Embryonic facial prominence (tissue), 1 donor: ENCODE data around the gene MYBBP1A.

Experiments
- DNase-seq: peaks from one replicate; pipeline ENCODE4 v3.0.0-alpha.2; 2016; ENCODE audit errors: extremely low spot score

The MYBBP1A gene

DNA sequence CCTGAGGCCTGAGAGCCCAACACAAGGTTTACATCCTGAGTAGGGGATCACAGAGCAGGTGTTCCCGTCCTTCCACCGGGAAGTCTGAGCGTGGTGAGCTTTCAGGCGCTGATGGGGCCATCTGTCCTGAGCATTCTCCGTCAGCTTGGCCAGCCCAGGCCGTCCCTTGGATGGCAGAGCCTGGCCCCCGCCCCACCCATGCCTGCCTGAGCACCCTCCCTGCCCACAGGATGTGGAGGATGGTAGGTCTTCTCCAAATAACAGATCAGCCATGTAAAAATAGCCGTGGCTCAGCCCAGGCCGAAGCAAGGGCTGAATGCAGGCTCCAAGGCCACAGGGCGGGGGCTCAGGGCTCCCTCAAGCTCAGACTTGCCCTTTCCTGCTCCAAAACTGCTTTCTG, 36.3 kb downstream of the MYBBP1A start:
- DNase-seq: no peak

DNA sequence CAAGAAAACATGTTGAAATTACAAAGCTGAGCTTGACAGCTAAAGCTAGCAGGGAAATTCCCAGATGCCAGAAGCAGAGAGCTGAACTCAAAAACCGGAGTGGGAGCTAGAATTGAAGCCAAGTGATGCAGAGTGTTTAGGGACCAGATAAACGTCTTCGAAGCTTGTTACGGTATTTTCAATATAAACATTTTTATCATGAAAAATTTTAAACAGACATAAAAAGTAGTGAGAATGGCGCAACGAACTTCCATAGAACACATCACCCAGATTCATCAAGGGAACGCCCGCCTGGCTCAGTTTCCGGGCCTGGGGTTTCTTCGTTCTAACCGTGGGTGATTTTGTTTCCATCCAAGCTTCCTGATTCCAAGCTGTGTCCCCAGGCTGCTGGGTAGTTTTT, 38.4 kb downstream of the MYBBP1A start:
- DNase-seq: no peak

DNA sequence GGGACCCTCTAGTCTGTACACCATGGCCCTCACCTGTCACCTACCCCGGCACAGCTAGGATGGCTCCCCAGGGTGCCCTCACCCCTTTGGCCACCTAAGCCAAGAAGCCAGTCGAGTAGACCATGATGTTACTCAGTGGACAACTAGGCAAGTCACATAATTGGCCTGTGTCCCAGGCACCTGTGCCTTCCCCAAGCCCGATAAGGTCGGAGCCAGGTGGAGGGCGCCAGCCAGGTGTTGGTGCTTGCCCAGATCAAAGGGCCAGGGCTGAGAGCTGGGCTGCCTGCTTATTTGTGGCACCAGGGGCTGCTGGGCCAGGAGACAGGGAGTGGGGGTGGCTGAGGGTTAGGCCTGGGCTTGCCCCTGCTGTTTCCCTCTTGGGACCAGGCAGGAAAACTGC, 39.7 kb downstream of the MYBBP1A start:
- no peak for DNase-seq

DNA sequence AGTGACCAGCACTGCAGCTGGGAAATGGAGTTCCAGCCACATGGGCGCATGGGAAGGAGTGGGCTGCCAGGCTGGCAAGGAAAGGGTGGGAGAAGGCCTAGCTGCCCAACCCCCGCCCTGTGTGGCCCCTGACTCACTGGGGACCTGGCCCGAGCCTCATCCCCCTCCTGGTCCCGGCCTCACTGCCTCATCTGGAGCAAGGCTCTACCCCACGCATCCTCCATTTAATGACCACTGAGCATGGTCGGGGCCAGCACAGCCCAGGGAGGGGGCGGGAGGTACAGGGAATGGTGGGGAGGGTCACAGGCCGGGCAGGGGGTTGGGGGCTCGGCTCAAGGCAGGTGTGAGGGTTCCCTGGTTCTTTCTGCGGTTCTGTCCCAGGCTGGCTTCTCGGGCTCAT, 40.4 kb downstream of the MYBBP1A start:
- DNase-seq: no peak

DNA sequence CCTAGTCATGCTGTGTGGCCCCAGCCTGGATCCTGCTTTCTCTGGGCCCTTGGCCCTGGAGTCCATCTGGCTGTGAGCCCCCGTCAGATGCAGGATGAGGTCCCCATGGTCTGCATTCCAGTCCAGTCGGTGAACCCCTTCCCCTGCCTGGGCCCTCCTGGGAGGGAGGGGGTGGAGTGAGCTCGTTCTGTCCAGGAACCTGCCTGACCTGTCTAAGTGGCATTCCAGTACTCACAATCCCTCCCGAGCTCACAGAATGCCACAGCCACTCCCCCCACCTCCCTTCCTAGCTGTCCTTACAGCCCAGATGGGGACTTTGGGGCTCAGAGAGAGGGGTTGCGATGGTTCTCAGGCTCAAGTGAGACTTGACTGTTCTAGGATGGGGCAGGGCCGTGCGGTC, 41.0 kb downstream of the MYBBP1A start:
- no peak for DNase-seq

DNA sequence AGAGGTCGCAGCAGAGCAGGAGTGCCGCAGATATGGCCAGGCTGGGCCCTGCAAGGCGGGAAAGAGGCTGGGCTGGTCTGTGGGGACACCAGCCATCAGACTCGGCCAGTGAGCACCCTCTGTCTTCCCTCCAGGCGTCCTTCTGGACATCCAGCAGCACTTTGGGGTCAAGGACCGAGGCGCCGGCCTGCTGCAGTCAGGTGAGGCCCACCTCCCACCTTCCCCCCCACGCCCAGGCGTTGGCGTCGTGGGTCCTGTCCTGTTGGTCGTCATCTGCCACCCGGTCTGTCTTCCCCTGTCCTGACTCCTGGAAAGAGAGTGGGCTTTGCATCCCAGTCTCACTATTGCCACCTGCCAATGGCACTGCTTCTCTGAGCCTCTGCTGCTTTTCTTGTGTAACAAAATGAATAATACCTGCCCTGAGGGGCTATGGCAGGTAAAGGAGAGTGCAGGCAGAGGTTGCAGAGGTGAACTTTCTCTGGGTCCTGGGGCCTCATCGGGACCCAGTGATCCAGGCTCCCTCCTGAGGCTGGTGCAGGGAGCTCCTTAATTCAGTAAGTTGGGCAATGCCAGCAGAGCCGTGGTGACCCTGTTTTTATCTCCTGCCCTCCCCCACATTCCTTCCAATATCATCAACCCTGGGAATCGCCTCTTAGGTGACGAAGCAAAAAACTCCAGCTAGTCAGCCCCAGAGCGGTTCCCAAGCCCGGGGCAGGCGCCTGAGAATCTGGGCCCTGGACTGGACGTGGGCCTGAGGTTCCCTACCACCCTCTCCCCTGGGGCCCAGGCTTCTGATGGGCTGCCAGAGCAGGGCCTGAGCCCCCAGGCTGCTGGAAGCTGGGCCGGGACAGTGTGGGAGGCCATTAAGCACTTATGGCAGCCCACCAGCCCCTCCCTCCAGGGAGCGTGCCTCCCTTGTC, 41.8 kb downstream of the MYBBP1A start:
- no peak for DNase-seq

DNA sequence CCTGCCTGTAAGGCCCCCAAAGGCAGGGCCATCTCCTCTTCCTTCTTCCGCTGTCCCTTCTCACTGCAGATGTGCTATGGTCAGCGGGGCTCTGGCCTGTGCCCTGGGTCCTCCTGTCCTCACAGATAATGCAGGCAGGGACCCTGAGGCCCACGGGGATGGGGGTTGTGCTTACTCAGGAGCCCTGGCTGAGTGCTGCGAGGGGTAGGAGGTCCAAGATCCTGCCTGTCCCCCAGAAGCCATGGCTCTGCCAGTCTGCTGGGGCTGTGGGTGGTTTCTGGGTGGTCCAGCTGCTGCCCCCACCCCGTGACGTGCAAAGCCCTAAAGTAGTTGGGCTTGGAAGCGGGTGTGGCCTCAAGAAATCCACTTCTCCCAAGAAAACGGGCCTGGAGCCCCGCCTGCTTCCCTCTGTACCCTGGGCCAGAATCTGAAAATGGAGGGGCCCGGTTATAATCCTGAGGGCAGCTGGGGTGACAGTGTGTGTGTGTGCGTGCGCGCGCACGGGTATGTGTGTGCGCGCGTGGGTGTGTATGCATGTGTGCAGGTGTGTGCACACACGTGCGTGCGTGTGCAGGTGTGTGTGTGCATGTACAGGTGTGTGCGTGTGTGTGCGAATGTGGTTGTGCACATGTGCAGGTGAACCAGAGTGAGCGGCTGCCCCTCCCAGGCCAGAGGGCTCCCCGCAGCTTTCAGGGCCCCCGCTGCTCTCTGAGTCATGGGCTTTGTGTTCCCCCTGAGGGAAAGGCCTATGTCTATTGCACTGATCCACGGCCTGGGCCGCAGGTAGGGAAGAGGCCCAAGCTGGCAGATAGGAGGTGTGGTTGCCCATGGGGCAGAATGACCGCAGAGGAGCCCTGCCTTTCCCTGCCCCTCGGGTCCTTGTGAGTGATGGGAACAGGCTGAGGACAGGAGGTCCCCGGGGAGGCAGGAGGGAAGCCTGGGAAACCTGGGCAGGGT, 42.8 kb downstream of the MYBBP1A start:
- DNase-seq: no peak

DNA sequence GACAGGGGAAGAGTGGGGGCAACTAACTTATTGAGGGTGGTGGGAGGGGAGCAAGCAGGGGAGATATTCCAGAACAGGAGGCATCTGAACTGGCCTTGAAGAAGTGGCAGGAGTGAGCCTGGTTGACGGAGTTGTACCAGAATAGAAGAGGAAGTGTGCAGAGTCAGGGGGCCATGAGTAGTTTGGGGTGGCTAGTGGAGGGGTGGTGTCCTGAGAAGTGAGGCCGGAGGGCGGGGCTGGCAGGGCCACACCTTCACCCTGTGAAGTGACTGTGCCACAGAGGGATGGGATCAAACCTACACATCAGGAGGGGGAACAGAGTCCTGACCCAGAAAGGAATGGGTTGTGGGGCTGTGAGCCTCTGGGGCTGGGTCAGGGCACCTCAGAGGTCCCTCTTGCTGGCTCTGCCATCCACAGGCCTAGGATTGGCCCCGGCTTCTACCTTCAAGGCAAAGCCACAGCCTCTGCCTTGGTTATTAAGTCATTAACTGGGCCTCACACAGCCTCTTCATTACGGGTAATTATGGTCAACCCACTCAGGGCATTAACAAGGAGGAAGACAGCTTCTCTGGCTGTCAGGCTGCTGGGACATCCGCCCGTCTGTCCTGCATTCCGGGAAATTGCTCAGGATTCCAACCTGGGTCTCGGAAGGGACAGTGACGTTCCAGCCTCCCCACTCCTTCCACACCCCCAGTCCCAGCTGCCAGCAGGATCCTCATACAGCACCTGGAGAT, 43.8 kb downstream of the MYBBP1A start:
- no peak for DNase-seq

DNA sequence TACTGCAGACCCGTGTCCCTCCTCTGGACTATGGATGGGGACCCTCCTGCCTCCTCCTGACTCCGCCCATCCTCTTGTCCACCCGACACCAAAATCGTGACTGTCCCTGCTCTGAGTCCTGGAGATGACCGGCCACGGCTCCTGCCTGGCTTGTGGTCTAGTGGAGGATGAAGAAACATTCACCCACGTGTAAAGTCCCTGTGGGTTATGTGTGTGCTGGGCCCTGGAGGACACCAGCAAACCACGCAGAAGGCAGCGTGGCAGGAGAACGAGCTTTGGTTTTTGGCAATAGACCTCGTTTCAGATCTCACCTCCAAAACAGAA, 44.6 kb downstream of the MYBBP1A start:
- no peak for DNase-seq

DNA sequence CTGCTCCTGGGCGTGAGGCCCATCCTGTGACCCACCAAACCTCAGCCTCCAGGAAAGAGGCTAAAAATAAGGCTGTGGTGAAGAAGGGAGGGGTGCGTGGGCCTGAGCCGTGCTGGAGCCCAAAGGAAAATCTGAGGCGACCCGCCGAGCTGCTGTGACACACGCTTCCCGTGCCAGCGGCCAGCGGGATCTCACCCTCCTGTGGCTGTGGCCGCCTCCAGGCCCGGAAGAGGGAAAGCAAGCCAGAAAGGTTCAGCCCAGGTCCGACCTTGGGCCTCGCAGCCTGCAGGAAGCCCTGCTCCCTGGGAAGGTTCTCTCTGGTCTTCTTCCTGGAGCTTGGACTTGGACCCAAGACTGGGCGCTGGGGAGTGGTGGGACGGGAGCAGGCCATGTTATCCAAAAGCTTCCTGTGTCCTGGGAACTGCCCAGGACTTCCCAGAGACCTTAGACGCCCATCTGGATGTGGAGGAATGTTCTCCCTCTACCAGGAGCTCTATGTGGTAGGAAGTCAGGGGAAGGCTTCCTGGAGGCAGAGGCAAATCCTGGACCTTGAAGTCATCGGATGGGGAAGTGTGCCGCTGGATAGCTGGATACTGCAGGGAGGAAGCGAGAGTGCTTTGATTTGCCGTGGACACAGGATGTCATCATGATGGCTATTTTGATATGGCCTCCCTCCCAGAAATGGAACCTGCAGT, 45.1 kb downstream of the MYBBP1A start:
- no peak for DNase-seq

DNA sequence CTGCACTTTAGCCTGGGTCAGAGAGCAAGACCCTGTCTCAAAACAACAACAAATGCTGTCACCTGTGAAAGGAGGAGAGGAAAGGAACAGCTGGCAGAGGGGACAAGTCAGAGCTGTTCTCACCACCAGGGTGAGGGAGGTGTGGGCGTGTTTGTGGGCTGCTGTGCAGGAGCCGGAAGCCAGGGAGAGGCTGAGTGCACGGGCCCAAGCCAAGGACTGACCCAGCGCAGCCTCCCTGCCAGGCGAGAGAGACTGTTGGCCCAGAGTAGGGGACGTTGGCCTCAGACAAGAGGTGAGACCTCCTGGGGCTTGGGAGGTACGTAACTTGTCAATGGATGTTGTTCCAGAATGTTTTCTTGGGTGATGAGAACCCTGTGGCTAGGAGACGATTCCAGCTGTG, 45.8 kb downstream of the MYBBP1A start:
- no peak for DNase-seq

DNA sequence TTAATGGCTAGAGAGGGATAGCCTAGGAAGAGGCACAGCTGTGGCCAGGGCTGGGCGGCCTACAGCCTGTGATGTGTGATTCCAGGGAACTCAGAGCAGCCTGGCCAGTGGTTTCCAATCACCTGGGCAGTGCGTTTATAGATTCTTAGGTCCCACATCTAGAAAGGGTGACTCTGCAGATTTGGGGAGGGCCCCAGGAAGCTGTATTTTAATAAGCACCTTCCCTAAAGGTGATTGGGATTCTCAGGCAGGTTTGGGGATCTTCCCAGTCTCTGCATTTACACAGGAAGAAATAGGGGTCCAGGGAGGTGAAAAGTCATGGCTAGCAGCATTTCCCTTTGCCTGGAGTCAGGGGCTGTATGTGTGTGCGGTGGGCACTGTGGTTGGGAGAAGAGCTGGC, 47.0 kb downstream of the MYBBP1A start:
- no peak for DNase-seq

DNA sequence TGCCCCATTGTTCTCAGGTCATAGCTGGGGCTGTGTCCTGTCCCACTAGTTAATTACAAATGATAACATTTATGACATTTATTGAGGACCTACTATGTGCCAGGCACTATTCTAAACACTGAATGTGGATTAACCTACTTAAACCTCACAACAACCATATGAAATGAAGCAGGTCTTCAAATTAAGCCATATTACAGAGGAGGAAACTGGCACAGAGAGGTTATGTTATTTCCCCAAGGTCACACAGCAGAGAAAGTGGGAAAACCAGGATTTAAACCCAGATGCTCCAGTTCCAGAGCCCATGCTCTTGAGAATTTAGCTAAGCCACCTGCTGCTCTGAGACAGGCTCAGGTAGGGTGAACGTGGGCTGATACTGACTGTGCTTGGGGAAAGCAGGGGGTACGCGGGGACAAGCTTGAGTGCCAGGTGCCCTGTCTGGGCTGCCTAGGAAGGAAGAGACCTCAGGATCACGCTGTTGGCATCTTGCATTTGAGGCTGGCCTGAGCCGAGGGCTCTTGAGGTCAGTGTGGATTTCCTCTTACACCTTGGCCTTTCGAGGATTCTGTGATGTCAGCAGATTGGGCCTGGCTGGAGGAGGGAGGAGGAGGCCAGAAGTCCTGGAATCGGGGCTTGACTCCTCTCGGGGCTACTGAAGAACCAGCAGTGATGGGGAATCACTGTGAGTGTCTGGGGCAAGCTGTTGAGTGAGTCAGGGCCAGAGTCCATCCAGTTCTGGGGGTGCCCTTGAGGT, 47.6 kb downstream of the MYBBP1A start:
- DNase-seq: no peak

DNA sequence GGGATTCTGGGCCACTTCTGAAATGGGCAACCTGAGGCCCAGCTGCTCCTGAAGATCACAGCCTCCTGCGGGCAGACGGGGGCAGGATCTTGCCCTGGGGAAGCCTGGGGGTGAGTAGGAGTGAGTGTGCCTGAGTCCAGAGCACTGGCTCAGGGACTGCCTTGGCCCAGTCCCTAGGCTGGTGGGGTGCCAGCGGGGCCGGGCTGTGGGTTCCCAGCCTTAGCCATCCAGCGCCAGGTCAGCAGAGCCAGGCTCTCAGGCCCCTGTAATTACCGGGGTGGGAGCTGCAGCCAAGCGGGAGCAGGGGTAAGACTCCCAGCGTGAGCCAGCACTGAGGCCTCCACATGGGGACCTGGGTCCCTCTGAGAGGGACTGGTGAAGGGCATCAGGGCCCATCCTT, 48.3 kb downstream of the MYBBP1A start:
- DNase-seq: no peak

DNA sequence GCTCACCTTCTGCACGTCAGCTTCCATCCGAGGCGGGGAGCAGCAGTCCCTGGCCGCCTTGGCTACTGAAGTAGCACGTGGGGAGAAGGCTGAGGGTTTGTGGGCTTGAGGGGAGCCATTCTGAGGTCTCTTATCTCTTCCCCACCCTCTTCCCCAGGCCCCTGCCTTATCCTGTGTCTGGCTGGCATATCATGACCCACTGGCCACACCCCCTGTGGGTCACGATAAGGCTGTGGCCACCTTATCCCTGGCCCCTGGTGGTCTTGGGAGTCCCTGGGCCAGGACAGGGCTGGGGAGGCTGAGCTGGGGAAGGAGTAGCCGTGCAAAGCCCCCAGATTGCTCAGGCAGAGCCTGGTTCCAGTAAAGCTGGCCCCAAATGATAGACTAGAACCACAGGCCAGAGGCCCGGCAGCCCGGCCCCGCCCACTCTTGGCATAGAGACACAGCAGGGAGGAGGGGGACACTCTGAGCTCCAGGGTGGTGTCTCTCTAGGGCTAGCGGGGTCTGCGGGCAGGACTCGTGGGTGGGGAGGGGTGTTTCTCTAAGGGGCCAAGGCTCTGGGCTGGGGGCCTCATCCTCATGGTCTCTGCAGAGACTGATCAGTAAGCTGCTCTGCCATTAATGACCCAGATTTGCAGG, 48.9 kb downstream of the MYBBP1A start:
- DNase-seq: no peak

DNA sequence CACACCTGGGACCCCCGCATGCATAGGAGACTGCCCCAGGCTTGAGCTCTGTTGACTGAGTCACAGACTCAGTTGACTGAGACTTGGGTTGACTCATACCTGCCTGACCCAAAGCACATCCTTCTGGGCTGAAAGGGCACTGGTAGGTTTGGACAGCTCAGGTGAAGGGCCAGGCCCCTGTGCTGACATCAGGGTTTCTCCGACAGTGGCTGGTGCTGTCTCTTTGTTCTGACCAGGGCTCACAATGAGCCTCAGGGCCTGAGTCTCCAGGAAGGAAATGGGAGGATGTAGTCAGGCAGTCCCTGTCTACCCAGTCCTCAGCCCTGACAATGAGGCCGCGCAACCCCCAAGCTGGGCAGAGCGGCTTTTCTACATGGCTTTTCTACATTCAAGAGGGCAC, 50.0 kb downstream of the MYBBP1A start:
- DNase-seq: no peak

DNA sequence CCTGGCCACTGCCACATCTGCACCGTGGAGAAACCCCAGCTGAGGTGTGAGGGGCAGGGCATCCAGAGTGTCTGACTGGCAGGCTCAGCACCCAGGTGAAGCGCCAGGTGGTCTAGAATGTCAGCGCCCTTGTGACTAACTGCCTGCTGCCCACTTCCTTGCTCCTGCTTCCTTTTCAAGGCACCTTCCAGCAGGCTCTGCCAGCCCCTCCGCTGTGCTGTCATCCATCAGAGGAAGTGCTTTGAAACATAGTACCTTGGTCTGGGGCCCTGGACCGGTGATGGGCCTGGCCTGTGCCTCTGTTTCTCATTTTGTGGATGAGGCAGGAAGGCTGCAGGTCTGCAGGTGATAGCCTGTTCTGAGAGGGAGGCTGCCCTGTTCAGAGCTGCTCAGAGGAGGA, 51.0 kb downstream of the MYBBP1A start:
- no peak for DNase-seq

DNA sequence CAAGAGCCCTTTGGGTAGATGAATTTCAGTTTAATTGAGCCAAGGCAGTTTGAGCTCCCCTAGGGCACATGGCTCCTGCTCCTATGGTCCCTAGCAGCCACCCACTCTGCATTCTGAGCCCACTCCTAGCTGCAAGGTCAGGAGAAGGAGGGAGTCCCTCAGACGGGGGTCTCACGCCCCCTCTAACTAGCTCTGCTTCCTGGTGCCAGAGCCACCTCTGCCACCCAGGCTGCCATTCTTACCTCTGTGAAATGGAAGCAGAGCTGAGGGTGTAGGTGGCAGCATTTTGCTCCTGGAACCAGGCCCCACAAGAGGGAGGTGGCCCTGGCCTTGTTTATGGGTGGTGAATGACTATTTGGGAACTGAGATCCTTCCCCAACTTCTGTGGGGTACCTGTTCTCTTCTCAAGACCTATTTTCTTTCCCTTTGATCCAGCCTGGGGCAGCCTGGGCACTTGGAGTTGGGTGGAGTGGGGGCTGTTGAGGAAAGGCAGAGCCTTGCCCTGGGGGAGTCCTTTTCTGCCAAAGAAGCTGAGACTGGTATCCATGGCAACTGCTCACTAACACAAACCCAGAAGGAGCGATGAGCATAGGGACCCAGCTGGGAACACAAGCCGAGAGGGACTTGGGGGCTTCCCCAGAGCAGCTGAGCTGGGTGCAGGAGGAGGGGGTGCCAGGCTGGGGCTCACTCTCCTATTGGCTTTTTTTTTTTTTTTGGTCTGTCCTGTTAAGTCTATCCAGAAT, 51.7 kb downstream of the MYBBP1A start:
- no peak for DNase-seq

DNA sequence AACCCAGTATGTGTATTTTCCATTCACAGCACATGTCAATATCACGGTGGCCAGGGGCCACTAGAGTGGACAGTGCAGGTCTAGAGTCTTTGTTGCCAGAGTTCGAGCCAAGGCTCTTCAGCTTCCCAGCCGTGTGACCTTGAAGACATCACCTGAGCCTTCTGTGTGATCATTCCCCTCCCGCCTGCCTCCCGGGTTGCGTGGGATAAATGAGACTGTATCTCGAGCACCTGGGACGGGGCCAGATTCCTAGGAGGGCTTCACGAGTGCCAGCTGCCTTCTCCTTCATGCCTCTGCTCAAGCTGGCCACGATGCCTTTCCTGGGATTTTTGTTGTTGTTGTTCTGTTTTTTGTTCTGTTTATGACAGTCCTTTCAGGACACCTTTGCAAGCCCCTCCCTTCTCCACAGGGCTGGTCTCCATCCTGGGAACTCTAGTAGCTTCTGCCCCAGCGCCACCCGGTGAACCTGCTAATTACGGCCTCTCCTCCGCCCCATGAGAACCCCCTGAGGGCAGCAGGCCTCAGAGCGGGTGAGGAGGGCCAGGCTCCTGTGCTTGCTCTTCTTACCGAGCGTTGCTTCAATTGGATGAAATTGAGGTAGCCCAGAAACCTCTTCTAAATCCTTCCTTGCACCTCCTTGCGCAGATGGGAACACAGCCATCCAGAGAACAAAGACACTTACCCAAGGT, 52.6 kb downstream of the MYBBP1A start:
- DNase-seq: no peak
